ENCODE data around the gene TRPM3.

TRPM3 gene

GRCh38 chr9:70607329-70607728 lies 514.1 kb downstream of the TRPM3 start:
- Histone ChIP-seq H3K27me3 (ENCODE audit: control insufficient read depth in 1 of 2, insufficient read depth in 2 of 2, low read length in 2 of 2) (no peaks in the 10 kb centered on the region), H3K9ac (ENCODE audit: low read depth in 1 of 2, low read length in 2 of 2) (no peak overlapping the region), H3K27ac (ENCODE audit: low read depth, low read length) (no peak overlapping the region), H3K9me3 (ENCODE audit: control insufficient read depth in 1 of 2, low read length in 2 of 2) (no peaks in the 10 kb centered on the region), H3K36me3 (ENCODE audit: control insufficient read depth in 1 of 2, insufficient read depth in 2 of 2, low read length in 2 of 2) (no peaks in the 10 kb centered on the region), H3K4me3 (ENCODE audit: low read depth in 1 of 2, low read length in 2 of 2) (no peak overlapping the region), H3K4me1 (ENCODE audit: control insufficient read depth in 1 of 2, insufficient read depth in 2 of 2, low read length in 2 of 2) (peaks cover under 1% of the 10 kb centered on the region in 2 donors)

- H3K27me3 ChIP-seq (ENCODE audit: control insufficient read depth in 1 of 2, insufficient read depth in 2 of 2, low read length in 2 of 2): no peaks in the 10 kb centered on the region
- no peak overlapping the region for H3K4me3 ChIP-seq (ENCODE audit: low read depth in 1 of 2, low read length in 2 of 2)
- H3K9ac ChIP-seq (ENCODE audit: low read depth in 1 of 2, low read length in 2 of 2): no peak overlapping the region
- H3K9me3 ChIP-seq (ENCODE audit: control insufficient read depth in 1 of 2, low read length in 2 of 2): no peaks in the 10 kb centered on the region
- H3K36me3 ChIP-seq (ENCODE audit: control insufficient read depth in 1 of 2, insufficient read depth in 2 of 2, low read length in 2 of 2): no peaks in the 10 kb centered on the region
- peaks cover 8 to 17% of the 10 kb centered on the region in 2 donors for H3K4me1 ChIP-seq (ENCODE audit: control insufficient read depth in 1 of 2, insufficient read depth in 2 of 2, low read length in 2 of 2)
- H3K27ac ChIP-seq (ENCODE audit: low read depth, low read length): no peak overlapping the region
These were observed 518.4 kb downstream of the TRPM3 start for GRCh38 chr9:70603020-70603411.

GRCh38 chr9:70602321-70603019 lies 519.0 kb downstream of the TRPM3 start:
- Histone ChIP-seq H3K27ac (ENCODE audit: low read depth, low read length) (peak overlapping the region; percentile 82), H3K9ac (ENCODE audit: low read depth in 1 of 2, low read length in 2 of 2) (no peak overlapping the region), H3K4me3 (ENCODE audit: low read depth in 1 of 2, low read length in 2 of 2) (no peak overlapping the region)

GRCh38 chr9:70601000-70601951 lies 520.1 kb downstream of the TRPM3 start:
- Histone ChIP-seq H3K36me3 (ENCODE audit: control insufficient read depth in 1 of 2, insufficient read depth in 2 of 2, low read length in 2 of 2) (no peaks in the 10 kb centered on the region), H3K9me3 (ENCODE audit: control insufficient read depth in 1 of 2, low read length in 2 of 2) (no peaks in the 10 kb centered on the region), H3K27ac (ENCODE audit: low read depth, low read length) (peak overlapping the region; percentile 82), H3K9ac (ENCODE audit: low read depth in 1 of 2, low read length in 2 of 2) (peak overlapping the region; percentile 38 to 44), H3K4me1 (ENCODE audit: control insufficient read depth in 1 of 2, insufficient read depth in 2 of 2, low read length in 2 of 2) (peaks cover 8 to 17% of the 10 kb centered on the region in 2 donors), H3K4me3 (ENCODE audit: low read depth in 1 of 2, low read length in 2 of 2) (peak overlapping the region; percentile 0 to 25), H3K27me3 (ENCODE audit: control insufficient read depth in 1 of 2, insufficient read depth in 2 of 2, low read length in 2 of 2) (no peaks in the 10 kb centered on the region)

More at GRCh38 chr9:70602321-70603019, 519.0 kb downstream of the TRPM3 start:
- Histone ChIP-seq H3K27me3 (ENCODE audit: control insufficient read depth in 1 of 2, insufficient read depth in 2 of 2, low read length in 2 of 2) (no peaks in the 10 kb centered on the region), H3K4me1 (ENCODE audit: control insufficient read depth in 1 of 2, insufficient read depth in 2 of 2, low read length in 2 of 2) (peaks cover 8 to 17% of the 10 kb centered on the region in 2 donors), H3K36me3 (ENCODE audit: control insufficient read depth in 1 of 2, insufficient read depth in 2 of 2, low read length in 2 of 2) (no peaks in the 10 kb centered on the region), H3K9me3 (ENCODE audit: control insufficient read depth in 1 of 2, low read length in 2 of 2) (no peaks in the 10 kb centered on the region)

DNA sequence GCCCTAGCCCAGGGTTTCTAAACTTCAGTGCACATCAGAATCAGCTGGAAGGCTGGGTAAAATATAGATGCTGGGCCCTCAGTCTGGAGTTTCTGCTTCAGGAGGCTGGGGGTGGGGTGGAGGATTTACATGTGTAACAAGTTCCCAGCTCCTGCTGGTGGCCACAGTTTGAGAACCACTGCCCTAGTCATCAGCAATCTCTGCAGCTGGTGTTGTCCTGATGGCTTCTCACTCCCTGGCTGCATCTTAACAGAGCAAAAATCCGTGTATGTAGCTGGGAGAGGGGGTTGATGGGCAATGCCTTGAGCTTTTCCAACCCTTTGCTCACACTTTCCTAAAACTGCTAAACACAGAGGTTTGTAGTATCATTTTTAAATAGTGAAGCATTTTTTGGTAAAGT lies 520.9 kb downstream of the TRPM3 start:
- H3K4me3 ChIP-seq (ENCODE audit: low read depth in 1 of 2, low read length in 2 of 2): no peak overlapping the region
- H3K27me3 ChIP-seq (ENCODE audit: control insufficient read depth in 1 of 2, insufficient read depth in 2 of 2, low read length in 2 of 2): no peaks in the 10 kb centered on the region
- no peaks in the 10 kb centered on the region for H3K9me3 ChIP-seq (ENCODE audit: control insufficient read depth in 1 of 2, low read length in 2 of 2)
- no peaks in the 10 kb centered on the region for H3K36me3 ChIP-seq (ENCODE audit: control insufficient read depth in 1 of 2, insufficient read depth in 2 of 2, low read length in 2 of 2)
- H3K9ac ChIP-seq (ENCODE audit: low read depth in 1 of 2, low read length in 2 of 2): peak overlapping the region; percentile 7 to 44
- peak overlapping the region; percentile 82 for H3K27ac ChIP-seq (ENCODE audit: low read depth, low read length)
- H3K4me1 ChIP-seq (ENCODE audit: control insufficient read depth in 1 of 2, insufficient read depth in 2 of 2, low read length in 2 of 2): peaks cover 8 to 17% of the 10 kb centered on the region in 2 donors

DNA sequence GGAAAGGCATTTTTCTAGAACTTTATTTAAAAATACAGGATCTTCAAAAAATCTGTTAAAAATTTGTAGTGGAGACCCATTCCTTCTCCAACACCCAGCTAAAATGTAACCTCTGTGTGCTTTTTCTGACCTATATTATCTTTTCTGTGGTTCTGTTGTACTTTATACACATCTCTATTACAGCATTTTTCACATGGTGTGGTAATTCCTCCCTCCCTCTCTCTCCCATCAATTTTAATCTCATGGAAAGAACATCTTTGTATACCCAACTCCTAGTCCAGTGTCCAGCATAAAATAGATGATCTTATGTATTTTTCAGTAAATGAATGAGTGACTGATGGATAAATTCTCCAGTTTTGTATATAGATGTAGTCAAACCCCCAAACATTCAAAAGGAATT lies 523.5 kb downstream of the TRPM3 start:
- no peaks in the 10 kb centered on the region for H3K27me3 ChIP-seq (ENCODE audit: control insufficient read depth in 1 of 2, insufficient read depth in 2 of 2, low read length in 2 of 2)
- no peak overlapping the region for H3K4me3 ChIP-seq (ENCODE audit: low read depth in 1 of 2, low read length in 2 of 2)
- H3K9me3 ChIP-seq (ENCODE audit: control insufficient read depth in 1 of 2, low read length in 2 of 2): no peaks in the 10 kb centered on the region
- no peak overlapping the region for H3K27ac ChIP-seq (ENCODE audit: low read depth, low read length)
- no peak overlapping the region for H3K9ac ChIP-seq (ENCODE audit: low read depth in 1 of 2, low read length in 2 of 2)
- H3K36me3 ChIP-seq (ENCODE audit: control insufficient read depth in 1 of 2, insufficient read depth in 2 of 2, low read length in 2 of 2): no peaks in the 10 kb centered on the region
- peaks cover 8 to 17% of the 10 kb centered on the region in 2 donors for H3K4me1 ChIP-seq (ENCODE audit: control insufficient read depth in 1 of 2, insufficient read depth in 2 of 2, low read length in 2 of 2)

- Histone ChIP-seq H3K27me3 (ENCODE audit: control insufficient read depth in 1 of 2, insufficient read depth in 2 of 2, low read length in 2 of 2) (no peaks in the 10 kb centered on the region), H3K9me3 (ENCODE audit: control insufficient read depth in 1 of 2, low read length in 2 of 2) (no peaks in the 10 kb centered on the region), H3K9ac (ENCODE audit: low read depth in 1 of 2, low read length in 2 of 2) (no peak overlapping the region), H3K4me3 (ENCODE audit: low read depth in 1 of 2, low read length in 2 of 2) (no peak overlapping the region), H3K4me1 (ENCODE audit: control insufficient read depth in 1 of 2, insufficient read depth in 2 of 2, low read length in 2 of 2) (no peaks in the 10 kb centered on the region), H3K36me3 (ENCODE audit: control insufficient read depth in 1 of 2, insufficient read depth in 2 of 2, low read length in 2 of 2) (no peaks in the 10 kb centered on the region), H3K27ac (ENCODE audit: low read depth, low read length) (no peak overlapping the region)
These were observed 526.2 kb downstream of the TRPM3 start for GRCh38 chr9:70595211-70595610.

GRCh38 chr9:70594386-70594944 lies 527.0 kb downstream of the TRPM3 start:
- Histone ChIP-seq H3K4me3 (ENCODE audit: low read depth in 1 of 2, low read length in 2 of 2) (no peak overlapping the region), H3K36me3 (ENCODE audit: control insufficient read depth in 1 of 2, insufficient read depth in 2 of 2, low read length in 2 of 2) (no peaks in the 10 kb centered on the region), H3K9ac (ENCODE audit: low read depth in 1 of 2, low read length in 2 of 2) (no peak overlapping the region), H3K9me3 (ENCODE audit: control insufficient read depth in 1 of 2, low read length in 2 of 2) (no peaks in the 10 kb centered on the region), H3K27me3 (ENCODE audit: control insufficient read depth in 1 of 2, insufficient read depth in 2 of 2, low read length in 2 of 2) (no peaks in the 10 kb centered on the region), H3K27ac (ENCODE audit: low read depth, low read length) (no peak overlapping the region), H3K4me1 (ENCODE audit: control insufficient read depth in 1 of 2, insufficient read depth in 2 of 2, low read length in 2 of 2) (peaks cover 0 to 5% of the 10 kb centered on the region in 2 donors)

- Histone ChIP-seq H3K27me3 (ENCODE audit: control insufficient read depth in 1 of 2, insufficient read depth in 2 of 2, low read length in 2 of 2) (no peaks in the 10 kb centered on the region), H3K4me3 (ENCODE audit: low read depth in 1 of 2, low read length in 2 of 2) (no peak overlapping the region), H3K36me3 (ENCODE audit: control insufficient read depth in 1 of 2, insufficient read depth in 2 of 2, low read length in 2 of 2) (no peaks in the 10 kb centered on the region), H3K9me3 (ENCODE audit: control insufficient read depth in 1 of 2, low read length in 2 of 2) (no peaks in the 10 kb centered on the region), H3K27ac (ENCODE audit: low read depth, low read length) (no peak overlapping the region), H3K9ac (ENCODE audit: low read depth in 1 of 2, low read length in 2 of 2) (no peak overlapping the region), H3K4me1 (ENCODE audit: control insufficient read depth in 1 of 2, insufficient read depth in 2 of 2, low read length in 2 of 2) (peaks cover 0 to 5% of the 10 kb centered on the region in 2 donors)
These were observed 528.2 kb downstream of the TRPM3 start for GRCh38 chr9:70593241-70593640.

DNA sequence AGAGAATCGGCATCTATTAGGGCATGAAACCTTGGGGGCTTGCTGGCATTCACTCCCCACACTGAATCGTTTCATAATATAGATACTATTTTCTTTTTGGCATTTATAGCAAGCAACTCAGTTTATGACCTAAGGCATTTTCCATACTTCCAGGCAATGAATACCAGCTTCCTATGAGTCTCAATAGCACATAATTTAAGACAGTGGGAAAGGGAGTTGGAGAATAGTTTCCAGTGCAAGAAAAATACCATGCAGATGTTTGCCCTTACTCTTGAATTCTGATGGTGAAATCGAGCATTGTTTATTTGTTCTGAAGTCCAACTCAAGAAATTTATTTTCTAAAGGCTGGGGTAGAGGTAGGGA lies 531.1 kb downstream of the TRPM3 start:
- peaks cover 0 to 5% of the 10 kb centered on the region in 2 donors for H3K4me1 ChIP-seq (ENCODE audit: control insufficient read depth in 1 of 2, insufficient read depth in 2 of 2, low read length in 2 of 2)
- no peaks in the 10 kb centered on the region for H3K9me3 ChIP-seq (ENCODE audit: control insufficient read depth in 1 of 2, low read length in 2 of 2)
- H3K27me3 ChIP-seq (ENCODE audit: control insufficient read depth in 1 of 2, insufficient read depth in 2 of 2, low read length in 2 of 2): no peaks in the 10 kb centered on the region
- H3K27ac ChIP-seq (ENCODE audit: low read depth, low read length): no peak overlapping the region
- no peaks in the 10 kb centered on the region for H3K36me3 ChIP-seq (ENCODE audit: control insufficient read depth in 1 of 2, insufficient read depth in 2 of 2, low read length in 2 of 2)
- no peak overlapping the region for H3K4me3 ChIP-seq (ENCODE audit: low read depth in 1 of 2, low read length in 2 of 2)
- H3K9ac ChIP-seq (ENCODE audit: low read depth in 1 of 2, low read length in 2 of 2): no peak overlapping the region

Data from duodenal mucosa (tissue), 2 donors.